ENCODE data around the gene LY6G5B. TPM values are rescaled to one million over a fixed set of nuclear protein-coding genes. Genes with fewer than 3 reads are reported as not detected.
A peak's percentile ranks its signal among the peaks of the same experiment; 100 is the strongest.

The LY6G5B gene
- total RNA-seq, 2 donors from 2014 or later: 4.4 to 9.0 TPM

DNA sequence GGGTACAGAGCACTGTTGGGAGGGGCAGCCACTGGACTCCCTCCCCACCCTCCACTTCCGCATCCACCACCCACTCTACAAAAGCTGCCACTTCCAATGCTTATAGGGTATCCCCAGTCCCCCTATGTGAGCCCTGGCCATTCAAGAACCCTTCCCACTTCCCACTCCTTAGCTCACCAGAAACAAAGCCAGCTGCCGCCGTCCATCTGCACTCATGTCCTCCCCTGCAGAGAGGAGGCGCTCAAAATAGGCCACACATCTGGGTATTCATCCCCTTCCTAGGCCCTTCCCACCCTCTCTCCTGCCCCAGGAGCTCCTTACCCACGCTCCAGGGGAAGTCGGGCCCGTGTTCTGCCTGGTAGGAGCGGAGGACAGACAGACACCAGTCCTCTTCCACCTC lies 17.5 kb downstream of the LY6G5B start:
- DNase-seq: no peak
- TF ChIP-seq, protein P1, sequence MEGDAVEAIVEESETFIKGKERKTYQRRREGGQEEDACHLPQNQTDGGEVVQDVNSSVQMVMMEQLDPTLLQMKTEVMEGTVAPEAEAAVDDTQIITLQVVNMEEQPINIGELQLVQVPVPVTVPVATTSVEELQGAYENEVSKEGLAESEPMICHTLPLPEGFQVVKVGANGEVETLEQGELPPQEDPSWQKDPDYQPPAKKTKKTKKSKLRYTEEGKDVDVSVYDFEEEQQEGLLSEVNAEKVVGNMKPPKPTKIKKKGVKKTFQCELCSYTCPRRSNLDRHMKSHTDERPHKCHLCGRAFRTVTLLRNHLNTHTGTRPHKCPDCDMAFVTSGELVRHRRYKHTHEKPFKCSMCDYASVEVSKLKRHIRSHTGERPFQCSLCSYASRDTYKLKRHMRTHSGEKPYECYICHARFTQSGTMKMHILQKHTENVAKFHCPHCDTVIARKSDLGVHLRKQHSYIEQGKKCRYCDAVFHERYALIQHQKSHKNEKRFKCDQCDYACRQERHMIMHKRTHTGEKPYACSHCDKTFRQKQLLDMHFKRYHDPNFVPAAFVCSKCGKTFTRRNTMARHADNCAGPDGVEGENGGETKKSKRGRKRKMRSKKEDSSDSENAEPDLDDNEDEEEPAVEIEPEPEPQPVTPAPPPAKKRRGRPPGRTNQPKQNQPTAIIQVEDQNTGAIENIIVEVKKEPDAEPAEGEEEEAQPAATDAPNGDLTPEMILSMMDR (IDR thresholded peaks at IDR 0.05): no peak
- Histone ChIP-seq H3K27ac (no peak overlapping the region), H3K4me3 (no peak overlapping the region), H3K9me3 (no peaks in the 10 kb centered on the region), H3K9ac (ENCODE audit: low read depth in 2 of 2, low read length in 2 of 2) (no peak overlapping the region), H3K4me1 (no peaks in the 10 kb centered on the region), H3K27me3 (no peaks in the 10 kb centered on the region), H3K36me3 (peaks cover 10% of the 10 kb centered on the region)
- intact Hi-C loops (cut with DNase I): no loop called here

DNA sequence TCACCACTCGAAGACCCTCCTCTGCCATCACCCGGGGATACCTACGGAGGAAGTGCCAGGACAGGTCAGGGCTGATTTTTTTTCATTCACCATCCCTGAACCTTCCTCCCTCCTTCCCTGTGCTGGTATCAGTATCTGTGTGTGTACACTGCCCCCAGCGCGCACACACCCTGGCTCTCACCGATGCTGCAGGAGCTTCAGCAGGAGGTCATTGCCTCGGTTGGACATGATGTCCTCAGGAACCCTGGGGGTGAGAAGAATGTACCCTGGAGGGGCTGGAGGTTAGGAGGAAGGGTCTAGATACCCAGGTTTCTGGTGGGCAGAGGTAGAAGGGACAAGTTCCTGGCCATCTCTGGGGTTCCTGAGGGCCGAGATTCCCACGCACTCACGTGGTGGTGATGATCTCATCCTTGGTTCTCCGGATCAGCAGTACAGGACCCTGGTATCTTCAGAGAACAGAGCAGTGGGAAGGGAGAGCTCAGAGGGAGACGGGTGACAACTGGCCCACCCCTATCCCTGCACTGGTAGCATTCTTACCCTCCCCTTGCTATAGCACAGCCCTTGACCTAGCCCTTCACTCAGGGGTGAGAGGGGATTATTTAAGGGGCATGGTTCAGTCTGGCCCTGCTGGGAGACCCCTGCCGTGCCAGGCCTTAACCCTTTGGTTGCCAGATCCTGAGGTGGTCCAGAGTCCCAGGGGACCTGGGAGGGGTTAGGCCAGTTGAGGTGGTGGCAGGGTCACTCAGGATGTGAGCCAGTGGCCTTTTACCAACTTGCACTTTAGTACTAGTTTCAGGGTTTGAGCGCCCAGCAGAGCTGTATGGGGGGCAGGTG lies 18.3 kb downstream of the LY6G5B start:
- no peak overlapping the region for H3K27ac ChIP-seq
- intact Hi-C loops (cut with DNase I): no loop called here
- H3K36me3 ChIP-seq: peaks cover 10% of the 10 kb centered on the region
- no peaks in the 10 kb centered on the region for H3K9me3 ChIP-seq
- no peaks in the 10 kb centered on the region for H3K27me3 ChIP-seq
- no peak overlapping the region for H3K4me3 ChIP-seq
- H3K4me1 ChIP-seq: no peaks in the 10 kb centered on the region
- TF ChIP-seq, protein P1 (IDR thresholded peaks at IDR 0.05): no peak
- no peak for DNase-seq
- no peak overlapping the region for H3K9ac ChIP-seq (ENCODE audit: low read depth in 2 of 2, low read length in 2 of 2)

DNA sequence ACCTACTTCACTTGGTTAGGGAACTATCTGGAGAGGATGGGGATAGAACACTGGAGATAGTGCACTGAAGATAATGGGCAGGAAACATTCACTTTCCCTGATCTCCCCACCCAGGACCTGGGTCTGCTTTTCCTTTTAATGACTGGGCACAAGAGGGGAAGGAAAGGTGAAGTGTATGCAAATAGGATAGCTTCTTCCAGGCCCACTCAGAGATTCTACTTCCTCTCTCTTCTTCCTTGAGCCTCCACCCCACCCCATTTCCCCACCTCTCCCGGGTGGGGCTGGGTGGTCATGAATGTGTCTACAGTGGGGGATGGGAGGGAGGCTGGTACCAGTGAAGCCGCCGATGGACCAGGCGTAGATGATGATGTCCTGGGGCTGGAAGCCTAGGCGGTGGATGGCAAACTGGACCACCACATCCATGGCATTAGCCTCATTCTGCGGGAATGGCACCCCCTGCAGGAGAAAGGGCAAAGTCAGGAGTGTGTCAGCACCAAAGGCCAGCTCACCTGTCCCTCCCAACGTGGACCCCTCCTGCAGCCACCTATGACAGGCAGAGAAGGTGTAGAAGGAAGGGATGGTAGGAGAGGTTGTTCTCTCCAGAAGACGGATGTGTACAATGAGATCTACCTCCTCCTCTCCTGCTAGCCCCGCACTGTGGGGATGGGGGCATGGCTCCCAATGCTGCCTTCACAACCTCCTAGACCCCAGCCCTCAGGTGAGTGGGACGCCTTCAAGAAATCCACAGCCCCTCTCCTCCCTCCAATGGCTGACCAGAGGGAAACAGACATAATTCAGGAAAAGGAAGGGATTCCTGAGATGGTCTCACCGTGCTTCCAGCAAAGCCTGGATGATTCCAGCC lies 19.7 kb downstream of the LY6G5B start:
- Histone ChIP-seq H3K27ac (peak overlapping the region; percentile 36), H3K27me3 (no peaks in the 10 kb centered on the region), H3K9me3 (no peaks in the 10 kb centered on the region), H3K4me3 (no peak overlapping the region), H3K9ac (ENCODE audit: low read depth in 2 of 2, low read length in 2 of 2) (no peak overlapping the region), H3K36me3 (peaks cover 10% of the 10 kb centered on the region), H3K4me1 (no peaks in the 10 kb centered on the region)
- intact Hi-C loops (cut with DNase I): no loop called here
- no peak for DNase-seq
- TF ChIP-seq, protein P1 (IDR thresholded peaks at IDR 0.05): peak; percentile 25

DNA sequence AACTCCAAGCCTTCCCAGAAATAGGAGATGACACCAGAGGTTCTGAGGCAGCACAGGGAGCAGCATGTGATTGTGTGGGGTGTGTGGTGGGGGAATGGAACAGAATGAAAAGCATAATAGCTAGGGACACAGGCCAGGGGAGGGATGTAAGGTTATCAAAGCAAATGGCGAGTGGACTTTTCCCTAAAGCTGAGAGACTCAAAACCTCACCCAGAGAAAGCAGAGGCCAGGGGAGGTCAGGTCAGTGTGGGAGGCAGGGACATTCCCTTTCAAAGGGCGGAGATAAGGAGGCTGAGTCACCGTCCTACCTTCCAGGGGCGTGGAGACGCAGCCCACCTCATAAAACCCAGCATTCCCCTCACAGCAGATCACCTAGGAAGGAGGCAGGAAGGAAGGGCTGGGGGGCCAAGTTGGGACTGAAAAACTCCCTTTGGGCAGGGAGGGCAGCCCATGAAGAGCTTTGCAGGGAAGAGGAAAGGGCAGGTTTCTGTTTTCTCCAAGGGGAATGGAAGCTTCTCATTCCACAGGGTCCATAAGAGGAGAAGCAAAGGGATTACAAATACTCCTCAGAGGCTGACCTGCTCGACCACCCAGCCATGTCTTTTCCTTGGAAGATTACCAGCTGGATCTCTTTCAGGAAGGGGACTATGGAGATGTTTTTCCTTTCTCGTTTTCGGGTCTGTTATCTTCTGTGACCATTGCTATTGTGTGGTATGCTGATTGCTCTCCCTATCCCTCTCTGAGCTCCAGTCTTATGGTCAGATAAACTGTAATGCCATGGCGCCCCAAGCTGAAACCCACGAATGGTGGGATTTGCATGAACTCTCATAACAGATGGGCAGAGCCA lies 20.7 kb downstream of the LY6G5B start:
- Histone ChIP-seq H3K4me3 (no peak overlapping the region), H3K36me3 (peaks cover 10% of the 10 kb centered on the region), H3K27me3 (no peaks in the 10 kb centered on the region), H3K4me1 (no peaks in the 10 kb centered on the region), H3K27ac (peak overlapping the region; percentile 36), H3K9ac (ENCODE audit: low read depth in 2 of 2, low read length in 2 of 2) (no peak overlapping the region), H3K9me3 (no peaks in the 10 kb centered on the region)
- intact Hi-C loops (cut with DNase I): no loop called here
- peak; percentile 55 for DNase-seq
- TF ChIP-seq, protein P1 (IDR thresholded peaks at IDR 0.05): no peak

DNA sequence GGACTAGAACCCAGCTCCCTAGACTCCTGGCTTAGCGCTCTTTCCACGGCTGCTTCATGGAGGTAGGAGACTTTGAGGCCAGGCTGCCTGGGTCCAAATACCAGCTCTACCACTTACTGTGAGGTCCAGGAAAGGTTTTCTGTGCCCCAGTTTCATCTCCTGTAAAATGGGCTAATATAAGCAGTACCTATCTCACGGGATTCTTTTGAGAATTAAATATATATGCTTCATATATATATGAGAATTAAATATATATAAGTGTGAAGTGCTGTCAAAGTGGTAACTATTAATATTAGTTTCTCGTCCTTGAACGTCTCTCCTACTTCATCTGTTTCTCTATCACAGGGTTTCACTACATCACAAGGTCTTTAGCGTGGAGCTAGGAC lies 21.3 kb downstream of the LY6G5B start:
- H3K27ac ChIP-seq: peak overlapping the region; percentile 36
- H3K4me1 ChIP-seq: no peaks in the 10 kb centered on the region
- H3K36me3 ChIP-seq: peaks cover 10% of the 10 kb centered on the region
- no peaks in the 10 kb centered on the region for H3K27me3 ChIP-seq
- H3K9me3 ChIP-seq: no peaks in the 10 kb centered on the region
- intact Hi-C loops (cut with DNase I): no loop called here
- H3K4me3 ChIP-seq: no peak overlapping the region
- DNase-seq: no peak
- TF ChIP-seq, protein P1 (IDR thresholded peaks at IDR 0.05): no peak
- H3K9ac ChIP-seq (ENCODE audit: low read depth in 2 of 2, low read length in 2 of 2): no peak overlapping the region
